ENCODE measurements around the gene EIF4E1B.

DNA sequence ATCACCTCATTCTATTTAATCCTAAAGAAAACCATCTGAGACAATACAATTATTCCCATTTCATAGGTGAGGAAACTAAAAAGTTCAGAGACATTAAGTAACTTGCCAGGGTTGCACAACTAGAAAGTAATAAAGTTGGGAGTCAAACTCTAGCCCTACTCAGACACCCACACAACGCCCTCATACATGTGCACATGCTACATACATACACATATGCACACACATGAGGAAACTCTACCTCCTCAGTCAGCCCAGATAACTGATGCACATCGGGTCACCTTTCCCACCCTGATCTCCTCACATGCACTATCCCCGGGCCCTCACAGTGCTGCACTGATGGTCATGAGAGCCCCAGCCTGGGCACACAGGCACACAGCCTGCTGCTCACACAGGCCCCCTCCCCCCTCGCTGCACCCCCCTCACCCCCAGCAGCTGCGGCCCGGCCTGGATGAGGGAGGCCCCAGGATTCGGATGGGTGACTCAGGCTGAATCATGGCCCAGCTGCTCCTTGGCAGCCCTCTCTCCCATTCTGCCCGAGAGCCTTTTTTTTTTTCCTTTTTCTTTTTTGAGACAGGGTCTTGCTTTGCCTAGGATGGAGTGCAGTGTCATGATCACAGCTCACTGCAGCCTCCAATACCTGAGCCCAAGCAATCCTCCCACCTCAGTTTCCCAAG, 15.5 kb upstream of the EIF4E1B start:
- TF ChIP-seq, protein P1, sequence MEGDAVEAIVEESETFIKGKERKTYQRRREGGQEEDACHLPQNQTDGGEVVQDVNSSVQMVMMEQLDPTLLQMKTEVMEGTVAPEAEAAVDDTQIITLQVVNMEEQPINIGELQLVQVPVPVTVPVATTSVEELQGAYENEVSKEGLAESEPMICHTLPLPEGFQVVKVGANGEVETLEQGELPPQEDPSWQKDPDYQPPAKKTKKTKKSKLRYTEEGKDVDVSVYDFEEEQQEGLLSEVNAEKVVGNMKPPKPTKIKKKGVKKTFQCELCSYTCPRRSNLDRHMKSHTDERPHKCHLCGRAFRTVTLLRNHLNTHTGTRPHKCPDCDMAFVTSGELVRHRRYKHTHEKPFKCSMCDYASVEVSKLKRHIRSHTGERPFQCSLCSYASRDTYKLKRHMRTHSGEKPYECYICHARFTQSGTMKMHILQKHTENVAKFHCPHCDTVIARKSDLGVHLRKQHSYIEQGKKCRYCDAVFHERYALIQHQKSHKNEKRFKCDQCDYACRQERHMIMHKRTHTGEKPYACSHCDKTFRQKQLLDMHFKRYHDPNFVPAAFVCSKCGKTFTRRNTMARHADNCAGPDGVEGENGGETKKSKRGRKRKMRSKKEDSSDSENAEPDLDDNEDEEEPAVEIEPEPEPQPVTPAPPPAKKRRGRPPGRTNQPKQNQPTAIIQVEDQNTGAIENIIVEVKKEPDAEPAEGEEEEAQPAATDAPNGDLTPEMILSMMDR (IDR thresholded peaks at IDR 0.05) = no peak
- TF ChIP-seq EZH2 (IDR thresholded peaks at IDR 0.05) = no peak
- TF ChIP-seq EZH2phosphoT487 (IDR thresholded peaks at IDR 0.05) = no peak

Data from neural progenitor cell (in vitro differentiated cells).